NCI-H82 treated with DMSO at 0.1 percent for 48 hours (cell line): ENCODE data around the gene MYO18B.
"Not testable (repeated sequence)": the region's sequence is repeated elsewhere in the genome, so short reads cannot be mapped to it uniquely, and the experiment has no call there.

Experiments used
- DNase-seq: peaks from one replicate; lab custom pipeline; 2025; ENCODE audit not compliant: unreplicated experiment; lab: John Stamatoyannopoulos, UW

Gene MYO18B, protein sequence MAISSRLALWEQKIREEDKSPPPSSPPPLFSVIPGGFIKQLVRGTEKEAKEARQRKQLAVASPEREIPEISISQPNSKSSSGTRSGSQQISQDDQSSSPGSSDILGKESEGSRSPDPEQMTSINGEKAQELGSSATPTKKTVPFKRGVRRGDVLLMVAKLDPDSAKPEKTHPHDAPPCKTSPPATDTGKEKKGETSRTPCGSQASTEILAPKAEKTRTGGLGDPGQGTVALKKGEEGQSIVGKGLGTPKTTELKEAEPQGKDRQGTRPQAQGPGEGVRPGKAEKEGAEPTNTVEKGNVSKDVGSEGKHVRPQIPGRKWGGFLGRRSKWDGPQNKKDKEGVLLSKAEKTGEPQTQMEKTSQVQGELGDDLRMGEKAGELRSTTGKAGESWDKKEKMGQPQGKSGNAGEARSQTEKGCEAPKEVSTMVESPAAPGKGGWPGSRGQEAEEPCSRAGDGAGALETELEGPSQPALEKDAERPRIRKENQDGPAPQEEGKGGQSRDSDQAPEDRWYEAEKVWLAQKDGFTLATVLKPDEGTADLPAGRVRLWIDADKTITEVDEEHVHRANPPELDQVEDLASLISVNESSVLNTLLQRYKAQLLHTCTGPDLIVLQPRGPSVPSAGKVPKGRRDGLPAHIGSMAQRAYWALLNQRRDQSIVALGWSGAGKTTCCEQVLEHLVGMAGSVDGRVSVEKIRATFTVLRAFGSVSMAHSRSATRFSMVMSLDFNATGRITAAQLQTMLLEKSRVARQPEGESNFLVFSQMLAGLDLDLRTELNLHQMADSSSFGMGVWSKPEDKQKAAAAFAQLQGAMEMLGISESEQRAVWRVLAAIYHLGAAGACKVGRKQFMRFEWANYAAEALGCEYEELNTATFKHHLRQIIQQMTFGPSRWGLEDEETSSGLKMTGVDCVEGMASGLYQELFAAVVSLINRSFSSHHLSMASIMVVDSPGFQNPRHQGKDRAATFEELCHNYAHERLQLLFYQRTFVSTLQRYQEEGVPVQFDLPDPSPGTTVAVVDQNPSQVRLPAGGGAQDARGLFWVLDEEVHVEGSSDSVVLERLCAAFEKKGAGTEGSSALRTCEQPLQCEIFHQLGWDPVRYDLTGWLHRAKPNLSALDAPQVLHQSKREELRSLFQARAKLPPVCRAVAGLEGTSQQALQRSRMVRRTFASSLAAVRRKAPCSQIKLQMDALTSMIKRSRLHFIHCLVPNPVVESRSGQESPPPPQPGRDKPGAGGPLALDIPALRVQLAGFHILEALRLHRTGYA (N-terminal part only)

DNA sequence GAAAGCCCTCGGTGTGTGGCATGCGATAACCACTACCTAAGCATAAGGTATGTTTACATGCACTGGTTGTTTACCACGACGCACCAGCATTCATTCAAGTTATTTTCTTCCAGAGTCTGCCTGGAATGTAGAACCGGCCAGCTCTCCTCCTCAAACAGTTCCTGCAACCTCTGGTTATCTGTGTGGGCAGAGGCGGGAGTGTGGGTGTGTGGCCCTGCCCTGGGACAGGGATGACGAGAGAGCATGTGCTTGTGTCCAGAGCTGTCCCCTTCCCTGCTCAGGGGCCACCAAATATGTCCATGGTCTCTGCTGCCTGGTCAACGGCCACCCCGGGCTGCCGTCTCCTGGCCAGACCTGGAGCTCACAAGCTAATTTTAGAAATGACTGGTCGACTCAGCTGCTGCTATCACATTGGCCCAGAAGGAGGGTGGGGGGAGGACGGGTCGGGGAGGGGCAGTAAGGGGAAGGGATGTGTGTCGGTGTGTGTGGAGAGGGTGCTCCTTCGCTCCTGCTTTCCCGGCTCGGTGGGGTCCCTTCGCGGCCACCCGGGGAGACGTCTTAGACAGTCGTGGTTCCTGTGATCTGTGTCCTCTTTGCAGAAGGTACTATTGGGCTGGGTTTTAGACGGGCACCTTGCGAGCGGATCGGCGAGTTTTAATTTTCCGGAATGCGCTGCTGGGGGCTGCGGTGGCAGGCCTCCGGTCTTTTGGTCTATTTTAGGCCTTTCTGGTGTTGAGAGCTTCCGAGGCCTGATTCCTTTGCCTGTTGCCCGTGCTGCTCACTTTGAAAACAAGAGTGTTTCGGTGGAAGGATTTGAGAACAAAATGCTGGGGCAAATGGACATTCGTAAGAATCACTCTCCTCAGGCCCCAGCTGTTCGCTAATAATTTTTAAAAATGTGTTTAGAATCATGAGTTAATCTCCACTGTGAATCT lies at the start of gene MYO18B:
MYO18B (plus strand) TSS at position 497 of the 935 bp plus-strand sequence. CDS start 18,905 bp downstream, outside the sequence.
- DNase-seq: no peak

DNA sequence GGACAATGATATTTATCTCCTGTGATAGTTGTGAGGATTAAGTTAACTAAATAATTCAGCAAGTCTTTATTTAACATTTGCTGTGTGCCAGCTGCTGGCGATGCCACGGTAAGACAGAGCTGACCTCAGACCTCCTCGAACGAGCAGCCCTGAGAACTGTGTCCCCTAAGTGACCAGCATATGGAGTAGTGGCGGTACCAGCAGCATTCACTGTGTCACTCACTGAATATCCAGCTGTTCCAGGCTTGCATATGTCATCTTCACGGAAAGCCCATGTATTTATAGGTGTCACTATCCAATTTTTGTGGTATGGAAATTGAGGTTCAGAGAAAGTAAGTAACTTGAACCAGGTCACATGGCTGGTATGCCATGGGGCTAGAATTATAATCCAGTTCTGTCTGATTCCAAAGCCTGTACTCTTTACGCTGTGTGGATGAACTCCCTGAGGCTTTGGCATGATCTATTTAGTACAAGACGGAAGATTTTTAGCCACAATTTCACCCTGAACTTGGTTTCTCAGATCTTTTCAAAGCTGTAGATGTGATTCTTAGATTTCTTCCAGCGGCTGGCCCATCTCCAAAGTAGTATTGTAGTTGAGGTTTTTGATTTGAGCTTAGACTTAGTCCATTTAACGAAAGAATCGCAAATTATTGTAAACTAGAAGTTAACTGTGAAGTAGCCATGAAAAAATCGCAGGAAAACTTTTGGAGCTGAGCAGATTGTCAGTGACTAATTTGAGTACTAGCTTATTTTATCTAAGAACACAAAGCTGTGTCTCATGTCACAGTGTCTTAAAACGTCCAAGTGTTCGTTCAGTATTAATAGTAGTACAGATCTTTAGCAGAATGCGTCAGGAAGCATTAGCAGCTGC lies 49.4 kb upstream of the MYO18B start:
- no peak for DNase-seq

DNA sequence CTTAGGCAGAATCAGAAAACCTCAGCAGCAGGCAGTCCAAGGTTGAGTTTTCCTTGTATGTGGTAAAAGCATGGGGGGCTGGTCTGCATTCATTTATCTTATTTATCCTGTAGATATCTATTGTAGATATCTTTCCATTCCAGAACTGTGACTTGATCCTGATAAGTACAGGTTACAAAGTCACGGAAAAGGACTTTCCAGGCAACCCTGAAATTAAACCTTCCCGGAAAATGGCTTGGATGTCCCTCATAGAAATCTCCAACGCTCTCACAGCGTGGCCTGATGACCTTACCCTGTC lies 48.8 kb upstream of the MYO18B start:
- no peak for DNase-seq

DNA sequence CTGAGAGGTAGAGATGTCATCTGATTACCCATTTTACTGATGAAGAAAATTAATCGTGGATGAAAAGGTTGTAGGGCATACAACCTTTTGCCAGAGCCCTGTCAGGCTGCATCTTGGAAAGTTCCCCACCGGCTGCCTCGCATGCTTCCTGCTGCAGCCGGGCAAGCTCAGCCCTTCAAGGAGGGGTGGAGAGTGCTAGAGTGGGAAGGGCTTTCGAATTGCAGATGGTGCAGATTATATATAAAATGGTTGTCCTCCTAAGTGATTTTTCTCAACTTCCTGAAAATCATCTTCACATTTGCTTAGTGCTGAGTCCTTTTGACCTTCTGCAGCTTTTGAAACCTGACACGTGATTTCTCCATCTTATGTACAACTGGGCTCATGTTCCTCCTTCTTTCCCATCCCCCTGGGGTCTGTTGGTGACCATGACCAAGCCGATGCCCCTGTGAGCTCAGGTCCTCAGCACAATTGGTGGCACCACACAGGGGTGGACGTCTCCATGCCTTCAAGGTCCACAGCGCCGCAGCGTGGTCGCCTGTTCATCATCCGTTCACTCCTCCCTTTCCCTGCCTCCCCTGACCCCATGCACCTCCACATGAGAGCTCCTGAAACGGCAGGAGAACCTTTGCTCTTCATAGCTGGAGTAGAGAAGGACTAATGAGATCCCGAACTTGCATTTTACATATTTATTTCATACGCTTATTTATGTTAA lies 47.6 kb upstream of the MYO18B start:
- DNase-seq: no peak

DNA sequence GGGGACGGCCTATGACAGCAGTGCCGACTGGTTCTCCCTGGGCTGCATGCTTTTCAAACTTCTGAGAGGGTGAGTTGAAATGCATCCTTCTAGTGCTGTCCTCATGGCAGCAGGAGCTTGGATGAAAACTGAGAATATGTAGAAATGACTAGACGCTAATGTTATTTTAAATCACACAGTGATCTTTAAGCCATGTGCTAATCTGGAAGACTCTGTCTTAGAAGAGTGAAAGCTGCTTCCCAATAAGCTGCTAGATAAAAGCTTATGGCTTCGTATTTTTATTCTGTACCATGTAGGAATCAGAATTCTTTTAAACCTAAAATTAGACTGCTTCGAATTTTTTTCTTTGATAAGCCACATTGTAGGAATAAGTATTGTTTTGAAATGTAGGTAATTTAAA lies 46.8 kb upstream of the MYO18B start:
- peak; percentile 27 for DNase-seq

DNA sequence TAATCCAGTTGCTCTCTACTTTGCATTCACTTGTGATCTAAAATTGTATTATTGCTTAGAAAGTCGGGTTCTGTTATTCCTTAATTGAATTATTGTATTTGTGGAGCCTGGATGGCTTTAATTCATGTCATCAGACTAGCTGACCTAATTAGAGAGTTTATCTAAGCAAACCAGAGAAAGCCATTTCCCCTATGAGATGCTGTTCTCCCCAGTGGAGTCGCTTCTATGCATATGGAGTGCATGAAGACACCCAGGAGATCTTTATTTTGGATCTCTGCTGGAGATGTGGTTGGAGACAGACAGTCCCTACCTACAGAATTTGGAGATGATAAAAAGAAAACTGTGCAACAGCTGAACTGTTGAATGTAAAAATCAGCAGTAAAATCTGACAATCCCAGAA lies 45.2 kb upstream of the MYO18B start:
- DNase-seq: peak; percentile 73

DNA sequence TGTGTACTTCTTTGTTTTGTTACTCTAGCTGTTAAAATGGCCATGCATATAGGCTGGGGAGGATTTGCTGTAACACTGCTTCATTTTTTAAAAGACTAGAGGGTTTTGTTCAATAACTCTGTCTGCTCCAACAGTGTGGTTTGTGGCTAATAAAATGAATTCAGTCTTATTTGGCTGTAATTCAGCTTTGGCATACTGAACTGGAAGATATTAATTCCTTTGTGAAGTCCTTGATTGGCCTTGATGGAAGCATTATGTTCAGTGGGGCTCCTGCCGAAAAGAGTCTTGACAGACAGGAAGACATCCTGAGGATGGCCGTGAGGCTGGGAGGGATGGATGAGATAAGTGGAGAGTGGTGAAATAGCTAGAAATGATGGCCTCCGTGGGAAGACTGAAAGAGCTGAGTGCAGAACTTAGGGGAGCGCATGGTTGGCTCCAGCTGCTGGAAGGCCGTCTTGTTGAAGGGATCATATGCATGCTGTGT lies 44.8 kb upstream of the MYO18B start:
- no peak for DNase-seq

DNA sequence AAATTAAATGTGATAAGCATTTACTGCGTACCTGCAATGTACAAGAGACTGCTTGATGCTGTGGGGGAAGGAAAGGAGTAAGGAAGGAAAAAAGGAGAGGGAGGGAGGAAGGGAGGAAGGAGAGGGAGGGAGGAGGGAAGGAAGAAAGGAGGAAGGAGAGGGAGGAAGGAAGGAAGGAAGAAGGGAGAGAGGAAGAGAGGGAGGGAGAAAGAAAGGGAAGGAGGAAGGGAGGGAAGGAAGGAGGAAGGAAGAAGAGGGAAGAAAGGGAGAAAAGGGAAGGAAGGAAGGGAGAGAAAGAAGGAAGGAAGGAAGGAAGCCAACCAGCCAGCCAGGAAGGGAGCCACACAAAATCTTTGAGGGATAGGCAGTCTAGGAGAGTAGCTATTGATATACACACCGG lies 44.0 kb upstream of the MYO18B start:
- DNase-seq: no peak

DNA sequence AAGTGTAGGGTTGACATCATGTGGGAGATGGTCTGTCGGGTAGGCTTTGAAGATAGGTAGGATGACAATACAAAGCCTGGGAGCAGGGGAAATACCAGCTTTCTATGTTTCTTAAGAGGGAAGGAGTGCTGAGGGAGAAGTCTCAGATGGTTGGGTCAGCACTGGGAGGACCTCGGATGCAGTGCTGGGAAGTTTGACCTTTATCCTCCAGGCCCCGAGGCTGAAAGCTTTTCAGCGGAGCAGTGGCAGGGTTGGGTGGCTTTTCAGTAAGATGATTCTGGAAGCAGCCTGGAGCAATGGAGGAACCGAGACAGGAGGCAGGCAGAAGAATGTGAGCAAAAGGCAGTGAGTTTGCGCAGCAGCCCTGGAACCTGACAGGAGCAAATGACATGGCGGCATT lies 43.5 kb upstream of the MYO18B start:
- DNase-seq: no peak

DNA sequence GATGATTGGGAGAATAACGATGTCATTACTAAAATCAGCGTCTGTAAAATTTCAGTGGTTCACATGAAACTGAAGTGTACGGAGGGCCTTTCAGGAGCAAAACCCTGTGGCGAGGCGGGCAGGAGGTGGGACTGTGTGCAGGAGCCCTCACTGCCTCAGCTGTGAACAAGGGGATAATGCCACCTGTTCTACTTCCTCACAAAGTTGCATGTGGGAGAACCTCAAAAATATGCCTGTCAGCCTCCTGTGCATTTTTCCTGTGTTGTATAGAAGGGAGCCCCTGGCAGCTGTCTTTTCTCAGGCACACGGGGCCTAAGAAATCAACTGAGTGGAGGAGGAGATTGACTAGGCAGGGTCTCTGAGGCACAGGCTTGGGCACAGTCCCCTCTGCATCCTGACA lies 43.0 kb upstream of the MYO18B start:
- no peak for DNase-seq

DNA sequence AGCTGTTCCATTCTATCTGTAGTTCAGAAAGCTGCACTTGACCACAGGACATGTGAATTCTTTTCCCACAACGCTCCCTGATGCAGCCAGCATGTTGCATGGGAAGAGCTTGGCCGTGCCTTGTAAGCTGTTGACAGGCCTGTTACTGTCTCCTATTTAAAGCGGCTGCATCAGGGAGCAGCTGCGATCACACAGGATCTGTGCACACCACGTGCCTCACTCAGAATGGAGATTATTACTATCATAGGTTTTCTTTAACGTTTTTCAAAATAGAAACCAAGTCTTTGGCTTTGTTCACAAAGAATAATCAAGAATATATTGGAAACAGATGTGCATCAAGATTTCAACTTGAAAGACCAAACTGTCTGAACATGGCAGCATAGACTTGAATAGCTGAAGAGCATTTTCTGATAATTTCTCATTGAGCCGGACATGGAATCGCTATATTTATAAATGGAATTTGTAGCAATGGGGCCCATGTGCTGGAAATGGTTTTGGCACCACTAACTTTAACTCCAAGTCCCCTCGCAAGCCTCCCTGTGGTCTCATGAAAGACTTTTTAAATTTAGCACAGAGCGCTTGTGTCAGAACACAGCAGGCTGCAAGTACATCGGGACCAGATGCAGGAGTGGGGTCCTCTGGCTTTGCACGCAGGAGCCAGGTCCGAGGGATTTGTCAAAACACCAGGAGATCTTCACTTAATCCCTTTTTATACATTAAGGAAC lies 40.8 kb upstream of the MYO18B start:
- DNase-seq: peak; percentile 64

DNA sequence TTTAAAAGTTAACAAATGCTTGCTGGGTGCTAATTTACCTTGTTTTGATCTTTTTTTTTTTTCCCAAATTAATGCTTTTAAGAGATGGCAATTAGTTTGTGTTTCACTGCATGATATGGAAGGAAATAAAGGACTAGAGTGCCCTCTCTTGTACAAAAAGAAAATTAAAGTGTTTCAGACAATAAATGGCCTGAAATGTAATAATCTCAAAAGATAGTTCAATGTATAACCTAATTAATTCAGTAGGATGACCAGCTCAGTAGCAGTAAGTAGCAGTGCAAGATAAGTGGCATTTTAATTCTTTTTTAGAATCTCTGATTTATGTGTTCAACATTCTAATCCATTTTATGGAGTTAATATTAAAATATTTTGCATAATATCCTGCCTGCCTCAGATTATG lies 39.9 kb upstream of the MYO18B start:
- peak; percentile 7 for DNase-seq

DNA sequence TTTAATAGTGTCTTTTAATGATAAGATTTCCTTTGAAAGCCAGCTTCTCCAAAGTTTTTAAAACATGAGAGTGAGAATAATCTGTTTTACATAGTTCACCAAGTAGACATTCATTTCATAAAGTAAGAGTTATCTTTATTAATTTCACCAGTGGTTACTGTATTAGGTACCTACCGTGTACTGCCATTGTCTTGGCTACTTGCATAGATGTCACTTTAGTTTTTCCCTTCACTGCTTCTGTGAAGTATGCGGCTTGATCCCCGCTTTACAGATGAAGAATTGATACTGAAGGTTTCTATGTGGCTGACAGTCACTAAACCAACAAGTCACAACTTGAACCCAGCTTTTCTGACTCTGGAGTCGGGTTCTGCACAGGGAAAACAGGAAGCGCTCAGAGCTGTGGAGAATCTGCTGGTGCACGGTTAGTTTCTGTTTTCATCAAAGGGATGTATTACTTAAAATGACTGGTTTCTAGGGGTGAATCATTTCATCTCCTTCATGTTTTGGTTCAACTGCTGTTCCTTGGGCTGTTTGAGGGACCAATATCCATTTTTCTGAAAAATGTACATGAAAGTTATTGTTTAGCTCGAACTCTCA lies 39.3 kb upstream of the MYO18B start:
- no peak for DNase-seq

DNA sequence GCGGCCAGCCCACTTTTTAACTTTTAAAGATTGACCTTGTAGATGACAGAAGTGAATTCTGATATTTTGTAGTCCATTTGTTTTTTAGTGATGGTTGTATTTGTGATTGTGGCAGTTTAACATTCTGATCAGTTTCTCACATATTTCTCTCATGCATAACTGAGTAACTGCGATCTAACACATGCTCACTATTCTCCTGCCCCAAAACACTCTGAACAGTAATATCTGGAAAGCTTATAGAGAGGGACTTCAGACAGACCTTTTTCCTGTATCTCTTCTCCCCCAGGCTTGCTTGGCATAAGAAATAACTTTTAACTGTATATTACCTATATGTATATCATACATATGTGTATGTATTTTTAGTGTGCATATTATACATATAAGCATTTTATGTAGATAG lies 37.3 kb upstream of the MYO18B start:
- no peak for DNase-seq

DNA sequence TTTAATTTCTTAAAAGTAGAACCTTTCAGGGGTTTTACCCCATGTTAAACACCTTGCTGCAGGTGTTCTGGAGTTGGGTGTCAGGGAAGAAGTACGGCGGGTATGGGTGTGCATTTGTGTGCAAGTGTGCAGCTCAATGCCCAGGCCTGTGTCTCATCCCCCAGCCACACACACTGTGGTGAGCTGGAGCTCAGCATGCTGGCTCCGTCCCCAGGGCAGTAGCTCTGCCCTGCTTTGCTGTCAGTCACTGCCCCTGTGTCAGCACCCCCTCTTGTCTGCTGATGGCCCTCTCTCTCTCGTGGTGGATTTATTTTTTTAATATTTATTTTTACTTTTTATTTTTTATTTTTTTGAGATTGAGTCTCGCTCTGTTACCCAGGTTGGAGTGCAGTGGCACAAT lies 35.8 kb upstream of the MYO18B start:
- DNase-seq: no peak

DNA sequence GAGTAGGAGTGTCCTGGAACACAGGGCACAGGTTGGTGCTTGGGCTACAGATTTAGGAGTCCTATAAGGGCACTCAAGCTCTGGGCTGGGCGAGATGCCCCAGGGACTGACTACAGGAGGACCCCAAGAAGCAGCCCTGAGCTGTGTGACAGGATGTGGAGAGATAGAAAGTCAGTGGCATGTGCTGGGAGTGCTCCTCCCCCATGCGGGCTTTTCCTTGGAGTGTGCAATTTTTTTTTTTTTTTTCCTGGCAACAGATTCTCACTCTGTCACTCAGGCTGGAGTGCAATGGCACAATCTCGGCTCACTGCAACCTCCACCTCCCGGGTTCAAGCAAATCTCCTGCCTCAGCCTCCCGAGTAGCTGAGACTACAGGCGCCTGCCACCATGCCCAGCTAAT lies 33.6 kb upstream of the MYO18B start:
- not testable (repeated sequence) for DNase-seq

DNA sequence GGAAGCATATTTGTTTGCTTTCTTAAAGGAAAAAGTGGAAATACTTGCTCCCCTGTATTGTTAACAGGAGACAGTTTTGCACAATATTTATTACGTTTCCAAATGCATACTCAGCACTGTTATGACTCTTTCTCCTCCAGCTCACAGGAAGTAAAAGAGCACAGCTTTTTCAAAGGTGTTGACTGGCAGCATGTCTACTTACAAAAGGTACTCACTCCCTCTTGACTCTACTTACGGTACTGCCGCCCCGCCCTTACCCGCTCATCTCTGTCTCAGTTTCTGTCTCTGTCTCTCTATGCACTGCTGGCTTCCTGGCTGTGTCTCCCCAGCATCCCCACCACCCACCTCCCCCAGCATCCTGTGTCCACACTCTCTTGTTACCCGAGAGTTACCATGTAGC lies 32.2 kb upstream of the MYO18B start:
- DNase-seq: no peak

DNA sequence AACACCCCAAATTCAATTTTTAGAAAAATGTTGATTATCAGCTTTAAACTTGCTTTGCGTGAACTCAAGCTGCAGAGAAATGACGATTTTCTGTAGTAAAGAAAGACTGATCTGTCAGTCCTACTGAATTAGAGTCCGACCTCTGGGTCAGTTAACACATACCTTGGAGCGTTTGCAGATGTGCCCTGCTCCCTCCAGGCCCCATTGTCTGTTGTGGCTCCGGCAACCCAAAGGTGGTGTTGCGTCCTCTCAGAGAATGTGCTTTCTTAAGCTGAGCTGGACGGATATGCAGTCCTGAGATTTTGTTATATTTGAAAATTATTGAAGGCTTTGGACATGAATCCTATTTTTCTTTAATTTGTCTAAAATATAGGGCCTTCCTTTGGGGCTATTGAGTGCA lies 31.5 kb upstream of the MYO18B start:
- no peak for DNase-seq
